SK-N-SH treated with all-trans-retinoic acid at 6 μM for 48 hours (cell line): ENCODE data around the gene P2RX2.

ENCODE experiments used
- ATAC-seq: fragments of 200-7000 bp; cut with Tn5 transposase; 3 replicates; pipeline ENCODE4 v1.9.1; 2020; ENCODE audit warnings: mild to moderate bottlenecking, moderate library complexity
- ARNTL ChIP-seq: fragments of 450-650 bp; formaldehyde crosslinking; IDR thresholded peaks from 2 replicates; pipeline ENCODE4 v1.5.0; 2020; ENCODE audit warnings: low read depth, mild to moderate bottlenecking, moderate library complexity, borderline replicate concordance
- CREB5 ChIP-seq: fragments of 250-450 bp; sonication (Bioruptor Pico); IDR thresholded peaks from 2 replicates; pipeline ENCODE4 v1.5.1; 2020; ENCODE audit warnings: low read depth, mild to moderate bottlenecking, moderate library complexity
- CSDC2 ChIP-seq: fragments of 250-450 bp; sonication (Bioruptor Pico); IDR thresholded peaks from 2 replicates; pipeline ENCODE4 v1.5.0; 2020; ENCODE audit warnings: mild to moderate bottlenecking, moderate library complexity
- CSRNP3 ChIP-seq: fragments of 250-450 bp; sonication (Bioruptor Pico); IDR thresholded peaks from 2 replicates; pipeline ENCODE4 v1.5.1; 2021; ENCODE audit warnings: mild to moderate bottlenecking, moderate library complexity
- GLIS3 ChIP-seq: fragments of 250-450 bp; sonication (Bioruptor Pico); IDR thresholded peaks from 2 replicates; pipeline ENCODE4 v1.5.0; 2020; ENCODE audit warnings: mild to moderate bottlenecking, moderate library complexity
- ISL1 ChIP-seq: fragments of 250-450 bp; sonication (Bioruptor Pico); IDR thresholded peaks from 2 replicates; pipeline ENCODE4 v2.1.2; 2022; ENCODE audit warnings: mild to moderate bottlenecking, moderate library complexity
- OSR1 ChIP-seq: fragments of 250-450 bp; sonication (Bioruptor Pico); IDR thresholded peaks from 2 replicates; pipeline ENCODE4 v1.8.0; 2022; ENCODE audit warnings: moderate library complexity, mild to moderate bottlenecking, inconsistent platforms
- POU6F1 ChIP-seq: fragments of 250-450 bp; sonication (Bioruptor Pico); IDR thresholded peaks from 2 replicates; pipeline ENCODE4 v1.8.0; 2021; ENCODE audit warnings: low read depth, mild to moderate bottlenecking, moderate library complexity, borderline replicate concordance
- PPARA ChIP-seq: fragments of 250-450 bp; sonication (Bioruptor Pico); IDR thresholded peaks from 2 replicates; pipeline ENCODE4 v1.5.0; 2020; ENCODE audit warnings: mild to moderate bottlenecking, borderline replicate concordance
- RARB ChIP-seq: fragments of 250-450 bp; sonication (Bioruptor Pico); IDR thresholded peaks from 2 replicates; pipeline ENCODE4 v1.8.0; 2021; ENCODE audit warnings: mild to moderate bottlenecking, moderate library complexity
- SNAI2 ChIP-seq: fragments of 250-450 bp; sonication (Bioruptor Pico); IDR thresholded peaks from 2 replicates; pipeline ENCODE4 v1.5.0; 2020; ENCODE audit warnings: mild to moderate bottlenecking, moderate library complexity
- TOX ChIP-seq: fragments of 250-450 bp; sonication (Bioruptor Pico); IDR thresholded peaks from 2 replicates; pipeline ENCODE4 v1.8.0; 2021; ENCODE audit warnings: mild to moderate bottlenecking, moderate library complexity, borderline replicate concordance
- TSHZ2 ChIP-seq: fragments of 250-450 bp; sonication (Bioruptor Pico); IDR thresholded peaks from 2 replicates; pipeline ENCODE4 v1.5.0; 2020; ENCODE audit warnings: mild to moderate bottlenecking, moderate library complexity
- ZC3H10 ChIP-seq: fragments of 250-450 bp; sonication (Bioruptor Pico); IDR thresholded peaks from 2 replicates; pipeline ENCODE4 v1.5.1; 2021; ENCODE audit warnings: mild to moderate bottlenecking, moderate library complexity
- ZFP3 ChIP-seq: fragments of 250-450 bp; sonication (Bioruptor Pico); IDR thresholded peaks from 2 replicates; pipeline ENCODE4 v1.5.0; 2020; ENCODE audit warnings: mild to moderate bottlenecking, moderate library complexity
- ZNF565 ChIP-seq: fragments of 450-650 bp; formaldehyde crosslinking; conservative IDR thresholded peaks from 2 replicates; pipeline ENCODE4 v1.5.0; 2020; ENCODE audit warnings: low read depth, mild to moderate bottlenecking, moderate library complexity
- ZNF70 ChIP-seq: fragments of 450-650 bp; formaldehyde crosslinking; IDR thresholded peaks from 2 replicates; pipeline ENCODE4 v1.5.0; 2020; ENCODE audit warnings: mild to moderate bottlenecking, moderate library complexity
- ZNF8 ChIP-seq: fragments of 450-650 bp; formaldehyde crosslinking; IDR thresholded peaks from 2 replicates; pipeline ENCODE4 v1.5.0; 2020; ENCODE audit warnings: mild to moderate bottlenecking, moderate library complexity

Gene P2RX2

GRCh38 chr12:132601171-132601883 is 17.2 kb upstream of the P2RX2 start:
- ATAC-seq: no peak

GRCh38 chr12:132602572-132603239 is 15.9 kb upstream of the P2RX2 start:
- no peak for ATAC-seq
- TF ChIP-seq ZNF70 (CRISPR knock-in tag): no peak
- no peak for TF ChIP-seq ARNTL

More at GRCh38 chr12:132601171-132601883, 17.2 kb upstream of the P2RX2 start:
- TF ChIP-seq PPARA (CRISPR knock-in tag) (no peak), ZNF565 (CRISPR knock-in tag) (no peak), CREB5 (CRISPR knock-in tag) (no peak), ZFP3 (CRISPR knock-in tag) (no peak), OSR1 (no peak), TSHZ2 (CRISPR knock-in tag) (no peak), ZNF70 (CRISPR knock-in tag) (no peak), ISL1 (CRISPR knock-in tag) (no peak), CSDC2 (CRISPR knock-in tag) (no peak), ZNF8 (CRISPR knock-in tag) (no peak), ZC3H10 (CRISPR knock-in tag) (no peak), TOX (no peak)
- TF ChIP-seq, all 23 proteins: peak for 0

- ATAC-seq: no peak
- TF ChIP-seq GLIS3 (CRISPR knock-in tag) (no peak), ZNF565 (CRISPR knock-in tag) (no peak), POU6F1 (CRISPR knock-in tag) (no peak), SNAI2 (CRISPR knock-in tag) (no peak), RARB (no peak), CSRNP3 (no peak), PPARA (CRISPR knock-in tag) (no peak), ZNF8 (CRISPR knock-in tag) (no peak), ZC3H10 (CRISPR knock-in tag) (no peak), ZFP3 (CRISPR knock-in tag) (no peak)
Measured at GRCh38 chr12:132603240-132604150, 15.1 kb upstream of the P2RX2 start.

- no peak; the same call in 1 of the 3 replicates for ATAC-seq
- TF ChIP-seq POU6F1 (CRISPR knock-in tag) (no peak), ZNF8 (CRISPR knock-in tag) (no peak), ZFP3 (CRISPR knock-in tag) (no peak), ZC3H10 (CRISPR knock-in tag) (no peak)
Measured at GRCh38 chr12:132604151-132604618, 14.4 kb upstream of the P2RX2 start.
